T1000 (cell line): Measurements from ENCODE around the gene CES4A.
A peak's percentile ranks its signal among the peaks of the same experiment; 100 is the strongest.
"Not testable (repeated sequence)": the region's sequence is repeated elsewhere in the genome, so short reads cannot be mapped to it uniquely, and the experiment has no call there.

Experiments
- DNase-seq: peaks from one replicate; lab custom pipeline; 2025; ENCODE audit warnings: mixed read lengths; lab: John Stamatoyannopoulos, UW

Gene CES4A

GRCh38 chr16:66988197-66988788, at the start of gene CES4A:
Gene CES4A, plus strand, starts transcription at chr16:66988589. Its CDS starts 184 bp downstream, at chr16:66988773.
- no peak for DNase-seq

- no peak for DNase-seq
These were observed 49.0 kb upstream of the CES4A start for GRCh38 chr16:66939366-66939765.

GRCh38 chr16:66940236-66940635, 48.2 kb upstream of the CES4A start:
- no peak for DNase-seq

GRCh38 chr16:66942981-66943380, 45.4 kb upstream of the CES4A start:
- DNase-seq: no peak

- no peak for DNase-seq
These were observed 44.8 kb upstream of the CES4A start for GRCh38 chr16:66943426-66944053.

GRCh38 chr16:66944054-66944441, 44.3 kb upstream of the CES4A start:
- no peak for DNase-seq

- DNase-seq: not testable (repeated sequence)
These were observed 43.4 kb upstream of the CES4A start for GRCh38 chr16:66944971-66945370.

- no peak for DNase-seq
These were observed 42.5 kb upstream of the CES4A start for GRCh38 chr16:66945939-66946338.

GRCh38 chr16:66946541-66946940, 41.8 kb upstream of the CES4A start:
- DNase-seq: no peak

GRCh38 chr16:66946974-66947301, 41.5 kb upstream of the CES4A start:
- DNase-seq: no peak

- peak; percentile 49 for DNase-seq
These were observed 40.9 kb upstream of the CES4A start for GRCh38 chr16:66947302-66948065.

GRCh38 chr16:66948134-66948836, 40.1 kb upstream of the CES4A start:
- no peak for DNase-seq

- no peak for DNase-seq
These were observed 39.6 kb upstream of the CES4A start for GRCh38 chr16:66948837-66949225.

GRCh38 chr16:66949472-66949871, 38.9 kb upstream of the CES4A start:
- DNase-seq: no peak

- no peak for DNase-seq
These were observed 38.0 kb upstream of the CES4A start for GRCh38 chr16:66950437-66950836.

- DNase-seq: no peak
These were observed 37.2 kb upstream of the CES4A start for GRCh38 chr16:66950971-66951790.

GRCh38 chr16:66952430-66953110, 35.8 kb upstream of the CES4A start:
- DNase-seq: no peak

- DNase-seq: no peak
These were observed 34.8 kb upstream of the CES4A start for GRCh38 chr16:66953462-66954096.

- peak; percentile 29 for DNase-seq
These were observed 34.2 kb upstream of the CES4A start for GRCh38 chr16:66954097-66954659.

GRCh38 chr16:66955363-66956153, 32.8 kb upstream of the CES4A start:
- not testable (repeated sequence) for DNase-seq
